H1 (cell line): Measurements from ENCODE around the gene ZNF599. TPM values are rescaled to one million over a fixed set of nuclear protein-coding genes. Genes with fewer than 3 reads are reported as not detected.

Source experiments
- CTCF ChIA-PET: fragments of 300-600 bp; sonication (Branson Sonifier 250); formaldehyde crosslinking; loops from one replicate; lab custom pipeline; 2021; ENCODE audit not compliant: partially characterized antibody; lab: Charles Lee
- POLR2A ChIA-PET: fragments of 300-600 bp; sonication (Branson Sonifier 250); formaldehyde crosslinking; loops from one replicate; lab custom pipeline; 2021; ENCODE audit warnings: inconsistent platforms; ENCODE audit not compliant: partially characterized antibody; lab: Charles Lee
- DNase-seq, 2 experiments: peaks; one replicate each; pipeline versions ENCODE4 v3.0.0 to v3.0.0-alpha.2; 2010 to 2022; ENCODE audit warnings: low spot score in 2 of 2, low read depth in 1 of 2, mixed read lengths in 1 of 2
- FAIRE-seq: peaks from 2 replicates; lab custom pipeline; 2011; peaks lifted over from hg19 to GRCh38; lab: Jason Lieb, UNC
- H2AFZ ChIP-seq: 2 replicates; pipeline ENCODE4 v1.8.1; 2012; ENCODE audit warnings: low read length, inconsistent platforms
- H2AK5ac ChIP-seq: 2 replicates; pipeline ENCODE4 v1.6.1; 2013; ENCODE audit warnings: low read depth, low read length
- H2BK120ac ChIP-seq: replicated peaks from 2 replicates; pipeline ENCODE3; 2013; ENCODE audit warnings: low read depth, low read length, inconsistent platforms
- H2BK12ac ChIP-seq: 2 replicates; pipeline ENCODE4 v1.6.1; 2013; ENCODE audit warnings: low read depth, low read length
- H2BK15ac ChIP-seq: 2 replicates; pipeline ENCODE4 v1.6.1; 2013; ENCODE audit warnings: low read length
- H2BK20ac ChIP-seq: 2 replicates; pipeline ENCODE4 v1.6.1; 2013; ENCODE audit warnings: low read length
- H2BK5ac ChIP-seq: 2 replicates; pipeline ENCODE4 v1.6.1; 2013; ENCODE audit warnings: low read depth, low read length
- H3K14ac ChIP-seq: 2 replicates; pipeline ENCODE4 v1.6.1; 2013; ENCODE audit warnings: inconsistent platforms; ENCODE audit not compliant: insufficient read length
- H3K18ac ChIP-seq: 2 replicates; pipeline ENCODE4 v1.6.1; 2013; ENCODE audit warnings: low read length; ENCODE audit errors: extremely low read depth
- H3K23ac ChIP-seq: 2 replicates; pipeline ENCODE4 v1.6.1; 2013; ENCODE audit warnings: inconsistent platforms; ENCODE audit not compliant: insufficient read length
- H3K23me2 ChIP-seq: 2 replicates; pipeline ENCODE4 v1.6.1; 2013; ENCODE audit warnings: low read depth, low read length
- H3K27ac ChIP-seq: 2 replicates; pipeline ENCODE4 v1.6.1; 2011; ENCODE audit warnings: low read depth, low read length, inconsistent platforms
- H3K27me3 ChIP-seq, 4 experiments: replicated peaks in 1 of 4; 1 replicate in 1 of 4; 2 replicates in 3 of 4; pipeline versions ENCODE4 v1.6.1 to v1.8.1; 2011 to 2013; ENCODE audit warnings: low read length in 3 of 4, mild to moderate bottlenecking in 3 of 4, inconsistent platforms in 2 of 4, mixed read lengths in 2 of 4, moderate library complexity in 1 of 4; ENCODE audit not compliant: control insufficient read depth in 3 of 4, insufficient read depth in 3 of 4; ENCODE audit errors: extremely low read depth in 1 of 4
- H3K36me3 ChIP-seq, 4 experiments: 2 replicates each; pipeline versions ENCODE4 v1.6.1 to v1.8.1; 2011 to 2013; ENCODE audit warnings: mild to moderate bottlenecking in 4 of 4, low read length in 3 of 4, moderate library complexity in 2 of 4, control low read depth in 1 of 4, inconsistent platforms in 1 of 4; ENCODE audit not compliant: insufficient read depth in 4 of 4, control insufficient read depth in 2 of 4
- H3K4ac ChIP-seq: replicated peaks from 2 replicates; pipeline ENCODE3; 2013; ENCODE audit warnings: low read length, low read depth, mixed read lengths, inconsistent platforms; ENCODE audit not compliant: insufficient read length
- H3K4me1 ChIP-seq, 4 experiments: replicated peaks in 1 of 4; 1 replicate in 1 of 4; 2 replicates in 3 of 4; pipeline versions ENCODE4 v1.6.1 to v1.8.1; 2011 to 2013; ENCODE audit warnings: low read length in 3 of 4, inconsistent platforms in 2 of 4, mixed read lengths in 1 of 4; ENCODE audit not compliant: insufficient read depth in 4 of 4, control insufficient read depth in 3 of 4
- H3K4me2 ChIP-seq, 2 experiments: 2 replicates each; pipeline versions ENCODE4 v1.6.1 to v1.8.1; 2011 to 2013; ENCODE audit warnings: low read depth in 2 of 2, low read length in 2 of 2, control low read depth in 1 of 2, inconsistent platforms in 1 of 2, mild to moderate bottlenecking in 1 of 2; ENCODE audit not compliant: insufficient read depth in 1 of 2
- H3K4me3 ChIP-seq, 4 experiments: fragments of 200-600, 300-600 bp in 1 of 4; sonication (generic), shearing (Covaris generic), sonication (Bioruptor Twin) in 1 of 4; 2 replicates each; pipeline versions ENCODE4 v1.5.1 to v1.8.1; 2011 to 2016; ENCODE audit warnings: low read length in 4 of 4, low read depth in 3 of 4, control low read depth in 2 of 4, inconsistent platforms in 2 of 4, mild to moderate bottlenecking in 2 of 4, mixed read lengths in 1 of 4, moderate library complexity in 1 of 4; ENCODE audit not compliant: insufficient read depth in 2 of 4; ENCODE audit errors: extremely low read depth in 1 of 4
- H3K56ac ChIP-seq: replicated peaks from 2 replicates; pipeline ENCODE3; 2013; ENCODE audit warnings: low read depth, mild to moderate bottlenecking, mixed read lengths, low read length, inconsistent platforms; ENCODE audit not compliant: insufficient read length
- H3K79me1 ChIP-seq: 2 replicates; pipeline ENCODE4 v1.6.1; 2013; ENCODE audit warnings: low read depth, low read length, control low read depth
- H3K79me2 ChIP-seq, 2 experiments: 2 replicates each; pipeline versions ENCODE4 v1.6.1 to v1.8.1; 2012 to 2013; ENCODE audit warnings: low read length in 2 of 2, mild to moderate bottlenecking in 2 of 2, inconsistent platforms in 1 of 2; ENCODE audit not compliant: insufficient read depth in 2 of 2, control insufficient read depth in 1 of 2
- H3K9ac ChIP-seq, 4 experiments: replicated peaks in 1 of 4; 1 replicate in 1 of 4; 2 replicates in 3 of 4; pipeline versions ENCODE4 v1.6.1 to v1.8.1; 2011 to 2013; ENCODE audit warnings: low read depth in 3 of 4, low read length in 3 of 4, control low read depth in 2 of 4, mild to moderate bottlenecking in 2 of 4, moderate library complexity in 2 of 4, inconsistent platforms in 1 of 4; ENCODE audit errors: extremely low read depth in 1 of 4
- H3K9me3 ChIP-seq, 2 experiments: 2 replicates each; pipeline versions ENCODE4 v1.6.1 to v1.8.1; 2012 to 2013; ENCODE audit warnings: mild to moderate bottlenecking in 2 of 2, moderate library complexity in 2 of 2, control low read depth in 1 of 2, inconsistent platforms in 1 of 2, low read depth in 1 of 2, low read length in 1 of 2, mixed read lengths in 1 of 2; ENCODE audit not compliant: insufficient read depth in 2 of 2
- H4K20me1 ChIP-seq, 2 experiments: replicated peaks in 1 of 2; 2 replicates each; pipeline versions ENCODE3 to v1.8.1; 2011 to 2013; ENCODE audit warnings: inconsistent platforms in 2 of 2, low read length in 2 of 2, mild to moderate bottlenecking in 1 of 2; ENCODE audit not compliant: insufficient read depth in 2 of 2, control insufficient read depth in 1 of 2
- H4K5ac ChIP-seq: 2 replicates; pipeline ENCODE4 v1.6.1; 2013; ENCODE audit warnings: low read length, low read depth, mixed read lengths, inconsistent platforms; ENCODE audit not compliant: insufficient read length
- H4K8ac ChIP-seq: 2 replicates; pipeline ENCODE4 v1.8.0; 2013; ENCODE audit warnings: mild to moderate bottlenecking, moderate library complexity, low read length, inconsistent platforms; ENCODE audit not compliant: insufficient read depth; ENCODE audit errors: extremely low read depth
- H4K91ac ChIP-seq: replicated peaks from 2 replicates; pipeline ENCODE3; 2013; ENCODE audit warnings: low read length, mixed read lengths, inconsistent platforms; ENCODE audit not compliant: insufficient read length
- BCL11A ChIP-seq, 2 experiments: IDR thresholded peaks; one replicate each; pipeline ENCODE4 v1.6.1; 2011; ENCODE audit warnings: low read depth in 2 of 2, low read length in 2 of 2, mild to moderate bottlenecking in 2 of 2
- CBX5 ChIP-seq: fragments of 300-800, 300-1000 bp; sonication (generic); IDR thresholded peaks from 2 replicates; pipeline ENCODE4 v1.7.1; 2016; ENCODE audit warnings: antibody characterized with exemption, low read length, low read depth
- HDAC2 ChIP-seq, 2 experiments: fragments of 300-600 bp in 1 of 2; sonication (generic) in 1 of 2; IDR thresholded peaks; 2 replicates each; pipeline ENCODE4 v1.6.1; 2011 to 2012; ENCODE audit warnings: low read depth in 2 of 2, low read length in 2 of 2, mild to moderate bottlenecking in 2 of 2, moderate library complexity in 2 of 2, borderline replicate concordance in 1 of 2, inconsistent platforms in 1 of 2
- KDM4A ChIP-seq: IDR thresholded peaks from one replicate; pipeline ENCODE4 v1.7.1; 2012; ENCODE audit warnings: low read depth, mild to moderate bottlenecking, moderate library complexity, low read length, inconsistent platforms; ENCODE audit not compliant: severe bottlenecking
- POLR2AphosphoS5 ChIP-seq: IDR thresholded peaks from 2 replicates; pipeline ENCODE4 v1.6.1; 2011; ENCODE audit warnings: low read depth, low read length
- POU5F1 ChIP-seq: IDR thresholded peaks from 2 replicates; pipeline ENCODE4 v1.6.1; 2011; ENCODE audit warnings: low read depth, mild to moderate bottlenecking, low read length, moderate library complexity
- RAD21 ChIP-seq, 2 experiments: IDR thresholded peaks in 1 of 2; conservative IDR thresholded peaks in 1 of 2; 2 replicates each; pipeline ENCODE4 v1.6.1; 2011; ENCODE audit warnings: low read depth in 2 of 2, low read length in 2 of 2, improper control_type of control experiment in 1 of 2, inconsistent platforms in 1 of 2, mild to moderate bottlenecking in 1 of 2, moderate library complexity in 1 of 2
- RBBP5 ChIP-seq: IDR thresholded peaks from 2 replicates; pipeline ENCODE4 v1.7.1; 2012; ENCODE audit warnings: low read depth, mild to moderate bottlenecking, inconsistent platforms, low read length, moderate library complexity, borderline replicate concordance
- SIRT6 ChIP-seq: IDR thresholded peaks from one replicate; pipeline ENCODE4 v1.7.1; 2012; ENCODE audit warnings: low read length, inconsistent platforms
- TAF1 ChIP-seq: IDR thresholded peaks from 2 replicates; pipeline ENCODE4 v1.6.1; 2011; ENCODE audit warnings: mild to moderate bottlenecking, low read depth, low read length
- WGBS, 2 experiments: shearing (Covaris generic) in 1 of 2; methylation state at CpG; one replicate each; pipeline versions ENCODE4 v1.1.6 to v1.1.7; 2013 to 2015; ENCODE audit warnings: low lambda C conversion rate in 2 of 2, mixed read lengths in 2 of 2, inconsistent platforms in 1 of 2, low coverage in 1 of 2, missing lambda C conversion rate in 1 of 2; ENCODE audit not compliant: insufficient replicate concordance in 2 of 2, insufficient coverage in 1 of 2, insufficient read length in 1 of 2; ENCODE audit errors: extremely low coverage in 1 of 2, missing lambda C conversion rate in 1 of 2; 5-methylcytosine and 5-hydroxymethylcytosine counted together
- polyA plus RNA-seq, 7 experiments: library from polyadenylated mRNA; depleted of rRNA in 3 of 7; stranded (reverse) in 5 of 7; unstranded in 2 of 7; fragments of >200 nt in 5 of 7; fragments of 200-250 nt in 2 of 7; gene quantifications; 1 replicate in 5 of 7; 2 replicates in 1 of 7; 4 replicates in 1 of 7; pipeline versions ENCODE4 v1.2.1 to v1.2.3, GENCODE V29; 2011 to 2013; ENCODE audit warnings: missing spikeins in 2 of 7, mixed read lengths in 2 of 7
- total RNA-seq: library from RNA; stranded (reverse); fragmentation: NEBNext Ultra II Directional; extraction: Animal tissue kit (Norgen Biotek cat#: 25700); gene quantifications from 2 replicates; pipeline ENCODE4 v1.2.1, GENCODE V29; 2021
- TF ChIP-seq, protein P1 (sequence below): IDR thresholded peaks from 2 replicates; pipeline ENCODE4 v1.6.1; 2011; ENCODE audit warnings: low read depth, mild to moderate bottlenecking, low read length; ENCODE audit not compliant: insufficient read depth
- TF ChIP-seq, protein P2 (sequence below): IDR thresholded peaks from 2 replicates; pipeline ENCODE4 v1.6.1; 2012; ENCODE audit warnings: inconsistent platforms

The ZNF599 gene
- total and polyA plus RNA-seq, 2 of the 8 experiments (the other 6 are each of a cell fraction or from before 2014, with no cell fraction given) = 4.8 to 5.4 TPM

DNA sequence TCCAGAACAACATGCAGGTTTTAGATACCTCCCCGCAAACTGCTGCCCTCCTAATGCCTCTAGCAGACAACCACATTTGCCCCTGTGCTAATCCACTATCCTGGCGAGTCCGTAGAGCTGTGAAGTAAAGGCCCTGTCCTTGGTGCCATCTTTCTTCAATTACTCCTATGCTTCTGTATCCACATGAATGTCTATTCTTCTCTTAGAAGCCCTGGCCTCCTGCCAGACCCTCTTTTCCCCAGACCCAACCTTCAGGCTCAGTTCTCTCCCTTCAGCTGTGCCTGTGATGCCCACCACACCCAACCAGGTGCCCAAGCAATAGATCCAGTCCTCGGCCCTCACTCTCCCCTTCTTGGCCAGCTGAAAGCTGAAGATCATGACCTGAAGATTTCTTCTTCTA is 31.1 kb upstream of the ZNF599 start:
- 0 out of 2 replicates have a peak, but pooled peaks cover 2% of the 10 kb centered on the region for H3K23me2 ChIP-seq
- no peaks in the 10 kb centered on the region for H3K27me3 ChIP-seq
- H3K4ac ChIP-seq = no peak overlapping the region
- H3K23ac ChIP-seq = no peak overlapping the region
- H3K27ac ChIP-seq = no peak overlapping the region
- no peak overlapping the region for H2BK12ac ChIP-seq
- H2AFZ ChIP-seq = no peak overlapping the region
- H4K5ac ChIP-seq = no peak overlapping the region
- H3K18ac ChIP-seq = no peak overlapping the region
- H4K91ac ChIP-seq = no peak overlapping the region
- ChIA-PET POLR2A (no interaction called here), CTCF (no interaction called here)
- no peak overlapping the region for H2AK5ac ChIP-seq
- no peak overlapping the region for H3K14ac ChIP-seq
- no peak for TF ChIP-seq SIRT6
- TF ChIP-seq BCL11A (IDR thresholded peaks at IDR 0.05; ENCODE audit: low read depth in 2 of 2, low read length in 2 of 2) = no peak
- TF ChIP-seq POU5F1 = no peak
- TF ChIP-seq, protein P1, sequence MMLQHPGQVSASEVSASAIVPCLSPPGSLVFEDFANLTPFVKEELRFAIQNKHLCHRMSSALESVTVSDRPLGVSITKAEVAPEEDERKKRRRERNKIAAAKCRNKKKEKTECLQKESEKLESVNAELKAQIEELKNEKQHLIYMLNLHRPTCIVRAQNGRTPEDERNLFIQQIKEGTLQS = no peak
- TF ChIP-seq RAD21 (IDR thresholded peaks at IDR 0.05 in 1 of 2, conservative IDR thresholded peaks at IDR 0.05 in 1 of 2; ENCODE audit: low read depth in 2 of 2, low read length in 2 of 2) = no peak
- TF ChIP-seq HDAC2 (IDR thresholded peaks at IDR 0.05; ENCODE audit: borderline replicate concordance in 1 of 2, low read depth in 2 of 2, low read length in 2 of 2) = no peak
- TF ChIP-seq KDM4A = no peak
- TF ChIP-seq CBX5 = no peak
- TF ChIP-seq, protein P2, sequence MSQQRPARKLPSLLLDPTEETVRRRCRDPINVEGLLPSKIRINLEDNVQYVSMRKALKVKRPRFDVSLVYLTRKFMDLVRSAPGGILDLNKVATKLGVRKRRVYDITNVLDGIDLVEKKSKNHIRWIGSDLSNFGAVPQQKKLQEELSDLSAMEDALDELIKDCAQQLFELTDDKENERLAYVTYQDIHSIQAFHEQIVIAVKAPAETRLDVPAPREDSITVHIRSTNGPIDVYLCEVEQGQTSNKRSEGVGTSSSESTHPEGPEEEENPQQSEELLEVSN = no peak
- no peak for TF ChIP-seq RBBP5
- no peak for TF ChIP-seq TAF1
- no peak for TF ChIP-seq POLR2AphosphoS5
- H2BK120ac ChIP-seq = no peak overlapping the region
- H3K56ac ChIP-seq = no peak overlapping the region
- 71% methylated on average over 4 of the region's 4 CpGs; no CpG with 5 or more reads in 1 of the 2 experiments for WGBS, 2 experiments
- H3K4me2 ChIP-seq = no peak overlapping the region
- H2BK20ac ChIP-seq = no peak overlapping the region
- H3K4me3 ChIP-seq = no peak overlapping the region
- FAIRE-seq (no peak), DNase-seq (no peak)
- H3K36me3 ChIP-seq = no peaks in the 10 kb centered on the region; a peak in 1 of 8 replicates
- H3K9me3 ChIP-seq = peaks cover 62 to 79% of the 10 kb centered on the region in 2 experiments
- H2BK15ac ChIP-seq = no peak overlapping the region
- H3K79me2 ChIP-seq = no peaks in the 10 kb centered on the region
- no peak overlapping the region for H4K8ac ChIP-seq
- H3K9ac ChIP-seq = no peak overlapping the region
- H4K20me1 ChIP-seq = no peaks in the 10 kb centered on the region
- H3K79me1 ChIP-seq = no peaks in the 10 kb centered on the region
- no peak overlapping the region for H2BK5ac ChIP-seq
- H3K4me1 ChIP-seq = no peaks in the 10 kb centered on the region
